Prostate gland (tissue), 2 donors: ENCODE data around the gene RDH13. TPM values are rescaled to one million over a fixed set of nuclear protein-coding genes. Genes with fewer than 3 reads are reported as not detected.

Experiments used
- DNase-seq: peaks from one replicate; pipeline ENCODE4 v3.0.0-alpha.2; 2019; ENCODE audit warnings: low spot score
- H3K27ac ChIP-seq, 2 donors: fragments of 200-600 bp; sonication (generic); 2 replicates each; pipeline ENCODE4 v1.5.1; 2017 to 2019
- H3K27me3 ChIP-seq: fragments of 200-600 bp; sonication (generic); replicated peaks from 2 replicates; pipeline ENCODE4 v1.5.1; 2019; ENCODE audit not compliant: insufficient read depth
- H3K36me3 ChIP-seq, 2 donors: fragments of 200-600 bp; sonication (generic); 1 replicate in 1 of 2; 2 replicates in 1 of 2; pipeline versions ENCODE4 v1.5.1 to v1.8.1; 2017 to 2019
- H3K4me1 ChIP-seq: fragments of 200-600 bp; sonication (generic); replicated peaks from 2 replicates; pipeline ENCODE4 v1.5.1; 2019
- H3K4me3 ChIP-seq, 2 donors: fragments of 200-600 bp; sonication (generic); 2 replicates each; pipeline ENCODE4 v1.5.1; 2017 to 2019
- H3K9me3 ChIP-seq: fragments of 200-600 bp; sonication (generic); 2 replicates; pipeline ENCODE4 v1.5.1; 2017
- CTCF ChIP-seq, 4 experiments: fragments of 200-600 bp in 2 of 4; fragments of 450-650 bp in 2 of 4; sonication (generic) in 2 of 4; IDR thresholded peaks; 1 replicate in 3 of 4; 2 replicates in 1 of 4; pipeline ENCODE4 v1.5.1; 2016 to 2019; ENCODE audit warnings: antibody characterized with exemption in 4 of 4, mild to moderate bottlenecking in 2 of 4, moderate library complexity in 2 of 4
- POLR2A ChIP-seq: fragments of 450-650 bp; IDR thresholded peaks from one replicate; pipeline ENCODE4 v1.6.1; 2016; ENCODE audit warnings: antibody characterized with exemption, mild to moderate bottlenecking
- POLR2AphosphoS5 ChIP-seq: sonication (generic); formaldehyde crosslinking; IDR thresholded peaks from one replicate; pipeline ENCODE4 v1.6.1; 2017; ENCODE audit warnings: antibody characterized with exemption
- WGBS: methylation state at CpG from one replicate; pipeline ENCODE4 v1.1.5; 2018; 5-methylcytosine and 5-hydroxymethylcytosine counted together
- intact Hi-C: fragments of 100-400 bp; cut with DNase I; formaldehyde crosslinking; loops from one replicate; pipeline ENCODE4 v1.14.2; 2022
- total RNA-seq, 2 donors: library from RNA; depleted of rRNA; stranded (reverse); fragments of >200 nt; gene quantifications; one replicate each; pipeline ENCODE4 v1.1.0, GENCODE V29; 2016

RDH13 gene
- total RNA-seq, 2 donors from 2014 or later: 29.8 to 32.8 TPM

- H3K9me3 ChIP-seq: no peaks in the 10 kb centered on the region
These were observed 44.3 kb downstream of the RDH13 start for GRCh38 chr19:55018633-55019032.

GRCh38 chr19:55018216-55018615 is 44.7 kb downstream of the RDH13 start:
- no peak overlapping the region for H3K4me3 ChIP-seq
- H3K27ac ChIP-seq: no peak overlapping the region
- 83% methylated on average over 15 of the region's 15 CpGs for WGBS
- no peak for DNase-seq
- H3K27me3 ChIP-seq: no peaks in the 10 kb centered on the region
- TF ChIP-seq POLR2A (no peak), POLR2AphosphoS5 (no peak), CTCF (IDR thresholded peaks at IDR 0.05) (no peak)
- H3K4me1 ChIP-seq: no peaks in the 10 kb centered on the region
- no peaks in the 10 kb centered on the region for H3K36me3 ChIP-seq
- no peaks in the 10 kb centered on the region for H3K9me3 ChIP-seq
- intact Hi-C loops: no loop called here

More at GRCh38 chr19:55018633-55019032, 44.3 kb downstream of the RDH13 start:
- Histone ChIP-seq H3K27ac (no peak overlapping the region), H3K4me1 (no peaks in the 10 kb centered on the region), H3K27me3 (no peaks in the 10 kb centered on the region), H3K4me3 (no peak overlapping the region), H3K36me3 (no peaks in the 10 kb centered on the region)
- TF ChIP-seq POLR2AphosphoS5 (no peak), POLR2A (no peak), CTCF (IDR thresholded peaks at IDR 0.05) (no peak)
- DNase-seq: no peak
- intact Hi-C loops: no loop called here
- 78% methylated on average over 9 of the region's 9 CpGs for WGBS

GRCh38 chr19:55016017-55016416 is 46.9 kb downstream of the RDH13 start:
- 44% methylated on average over 3 of the region's 3 CpGs for WGBS
- Histone ChIP-seq H3K4me1 (no peaks in the 10 kb centered on the region), H3K36me3 (no peaks in the 10 kb centered on the region), H3K9me3 (no peaks in the 10 kb centered on the region), H3K27ac (no peak overlapping the region), H3K27me3 (no peaks in the 10 kb centered on the region), H3K4me3 (no peak overlapping the region)
- no peak for DNase-seq
- intact Hi-C loops: no loop called here
- no peak for TF ChIP-seq CTCF (IDR thresholded peaks at IDR 0.05)
- no peak for TF ChIP-seq POLR2AphosphoS5
- TF ChIP-seq POLR2A: no peak

GRCh38 chr19:55015126-55015525 is 47.8 kb downstream of the RDH13 start:
- no peak overlapping the region for H3K4me3 ChIP-seq
- 61% methylated on average over 5 of the region's 5 CpGs for WGBS
- H3K27ac ChIP-seq: no peak overlapping the region
- H3K9me3 ChIP-seq: no peaks in the 10 kb centered on the region
- TF ChIP-seq CTCF (IDR thresholded peaks at IDR 0.05) (no peak), POLR2AphosphoS5 (no peak), POLR2A (no peak)
- no peak for DNase-seq
- H3K36me3 ChIP-seq: no peaks in the 10 kb centered on the region
- intact Hi-C loops: no loop called here
- H3K27me3 ChIP-seq: no peaks in the 10 kb centered on the region
- no peaks in the 10 kb centered on the region for H3K4me1 ChIP-seq

GRCh38 chr19:55014714-55015113 is 48.2 kb downstream of the RDH13 start:
- 82% methylated on average over 22 of the region's 22 CpGs for WGBS
- H3K4me3 ChIP-seq: no peak overlapping the region
- no peak for DNase-seq
- H3K27me3 ChIP-seq: no peaks in the 10 kb centered on the region
- H3K9me3 ChIP-seq: no peaks in the 10 kb centered on the region
- H3K4me1 ChIP-seq: no peaks in the 10 kb centered on the region
- H3K27ac ChIP-seq: no peak overlapping the region
- intact Hi-C loops: no loop called here
- no peaks in the 10 kb centered on the region for H3K36me3 ChIP-seq
- TF ChIP-seq CTCF (IDR thresholded peaks at IDR 0.05) (no peak), POLR2A (no peak), POLR2AphosphoS5 (no peak)
